ENCODE data around the gene CTRB1.

Gene CTRB1

DNA sequence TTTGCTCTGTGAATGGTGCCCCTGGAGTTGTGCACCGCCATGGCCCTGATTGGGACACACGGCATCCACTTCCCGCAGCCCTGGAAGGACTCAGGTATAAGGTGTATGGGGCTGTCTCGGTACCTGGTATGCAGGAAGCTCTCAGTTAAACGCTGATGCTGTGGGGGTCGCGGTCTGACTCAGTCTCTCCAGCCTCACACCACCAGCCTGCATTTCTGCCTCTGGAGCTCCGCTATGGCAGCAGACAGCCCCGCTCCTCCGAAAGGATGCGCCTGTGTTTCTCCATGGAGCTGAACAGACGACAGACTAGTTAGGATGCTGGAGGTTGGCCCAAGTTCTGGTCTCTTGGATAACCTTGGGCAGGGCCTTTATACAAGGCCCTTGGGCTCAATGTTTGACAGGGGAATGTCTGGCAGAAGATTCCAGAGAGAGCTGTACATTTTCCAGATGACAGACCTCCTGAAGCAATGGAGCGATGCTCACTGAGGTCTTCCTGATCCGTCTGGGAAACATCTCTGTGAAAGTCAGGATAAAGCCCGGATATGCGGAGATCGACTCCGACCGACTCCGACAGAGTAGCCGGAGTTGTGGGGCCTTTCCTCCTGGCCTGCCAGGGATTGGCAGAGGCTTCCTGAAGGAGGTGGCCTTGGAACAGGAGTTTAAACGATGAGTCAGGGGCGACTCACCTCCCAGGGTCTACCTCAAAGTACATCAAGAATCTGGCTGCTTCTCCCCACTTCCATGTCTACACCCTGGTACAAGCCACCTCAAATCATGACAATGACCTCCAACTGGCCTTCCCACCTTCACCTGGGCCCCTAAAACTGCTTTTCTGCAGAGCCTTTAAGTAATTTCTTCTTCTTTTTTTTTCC, 54.5 kb downstream of the CTRB1 start:
- no peak for DNase-seq
